Effector memory CD4-positive, alpha-beta T cell (primary cell): Measurements from ENCODE around the gene CLN3.
"Not testable (repeated sequence)": the region's sequence is repeated elsewhere in the genome, so short reads cannot be mapped to it uniquely, and the experiment has no call there.

Source experiments
- DNase-seq, 3 donors: peaks; one replicate each; pipeline ENCODE4 v3.0.0-alpha.2; 2020
- H3K27ac ChIP-seq: 2 replicates; pipeline ENCODE4 v1.7.0; 2013; ENCODE audit warnings: mild to moderate bottlenecking, low read length, moderate library complexity; ENCODE audit not compliant: insufficient read depth, poor library complexity, severe bottlenecking
- H3K27me3 ChIP-seq: replicated peaks from 2 replicates; pipeline ENCODE4 v1.7.0; 2013; ENCODE audit warnings: mild to moderate bottlenecking, low read length; ENCODE audit not compliant: insufficient read depth, control insufficient read depth, poor library complexity, severe bottlenecking
- H3K36me3 ChIP-seq: 2 replicates; pipeline ENCODE4 v1.7.0; 2013; ENCODE audit warnings: mild to moderate bottlenecking, low read length, moderate library complexity; ENCODE audit not compliant: control insufficient read depth, insufficient read depth
- H3K4me1 ChIP-seq: 2 replicates; pipeline ENCODE4 v1.7.0; 2013; ENCODE audit warnings: low read length, mild to moderate bottlenecking; ENCODE audit not compliant: control insufficient read depth, insufficient read depth, poor library complexity, severe bottlenecking
- H3K4me3 ChIP-seq: 2 replicates; pipeline ENCODE4 v1.7.0; 2013; ENCODE audit warnings: low read length, low read depth, mild to moderate bottlenecking; ENCODE audit not compliant: insufficient read depth, poor library complexity, severe bottlenecking
- H3K9me3 ChIP-seq: 2 replicates; pipeline ENCODE4 v1.7.0; 2013; ENCODE audit warnings: mild to moderate bottlenecking, low read length, moderate library complexity; ENCODE audit not compliant: control insufficient read depth

Gene CLN3

DNA sequence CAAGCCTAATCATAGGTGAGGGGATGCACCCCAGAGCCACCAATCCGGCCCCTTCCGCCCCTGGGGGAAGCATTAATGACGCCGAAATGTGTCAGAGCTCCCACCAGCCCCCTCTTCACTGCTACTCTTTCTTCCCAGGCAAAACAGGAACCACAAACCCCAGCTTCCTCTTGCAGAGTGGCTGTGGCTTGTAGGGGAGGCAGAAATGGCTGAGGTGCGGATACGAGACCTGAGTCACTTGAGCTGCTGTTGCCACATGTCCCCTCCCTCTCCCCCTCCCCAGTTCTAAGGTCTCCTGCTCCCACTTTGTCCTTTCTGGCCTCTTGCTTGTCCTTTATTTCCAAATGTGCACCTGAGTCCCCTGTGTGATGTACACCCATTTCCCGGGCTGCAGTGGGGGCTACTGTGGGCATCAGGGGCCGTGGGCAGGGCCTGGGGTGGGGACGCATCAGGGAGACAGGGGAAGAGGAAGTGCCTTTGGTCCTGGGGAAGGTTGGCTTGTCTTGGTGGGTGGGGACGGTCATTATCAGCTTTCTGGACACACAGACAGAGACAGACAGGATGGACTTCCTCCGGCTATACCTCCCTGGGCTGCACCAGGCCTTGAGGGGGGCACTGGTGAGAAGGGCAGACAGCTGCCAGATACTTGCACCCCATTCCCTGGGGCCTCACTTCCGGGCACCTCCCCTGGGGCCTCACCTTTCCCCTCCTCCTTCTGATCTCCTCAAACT is 2.4 kb upstream of the CLN3 start, which contains the start of gene APOBR:
APOBR (plus strand) TSS at position 523 of the 731 bp plus-strand sequence; CDS start at position 562, 39 bp downstream.
- H3K9me3 ChIP-seq: no peaks in the 10 kb centered on the region
- peak within 1 kb of the TSS; percentile 56 for H3K4me3 ChIP-seq
- H3K27me3 ChIP-seq: no peaks in the 10 kb centered on the region
- peak within 1 kb of the TSS; percentile 99 for H3K27ac ChIP-seq
- peaks cover 15% of the 10 kb centered on the region for H3K36me3 ChIP-seq
- peaks cover 46% of the 10 kb centered on the region for H3K4me1 ChIP-seq
- DNase-seq: peak; percentile 81 to 90 (median 85)

DNA sequence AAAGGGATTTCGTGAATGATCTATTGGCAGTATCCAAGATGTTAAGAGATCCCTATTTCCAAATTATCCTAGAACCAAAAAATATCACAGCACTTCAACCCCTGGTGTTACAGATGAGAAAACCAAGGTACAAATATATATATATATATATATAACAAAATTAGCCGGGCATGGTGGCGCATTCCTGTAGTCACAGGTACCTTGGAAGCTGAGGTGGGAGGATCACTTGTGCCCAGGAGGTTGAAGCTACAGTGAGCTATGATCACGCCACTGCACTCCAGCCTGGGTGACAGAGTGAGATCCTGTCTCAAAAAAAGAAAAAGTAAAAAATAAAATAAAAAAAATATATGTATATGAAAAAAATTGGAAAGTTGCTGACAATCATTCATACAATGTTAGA is 637 bp upstream of the CLN3 start:
- no peaks in the 10 kb centered on the region for H3K9me3 ChIP-seq
- H3K27ac ChIP-seq: peak overlapping the region; percentile 99
- H3K36me3 ChIP-seq: peaks cover 15% of the 10 kb centered on the region
- no peaks in the 10 kb centered on the region for H3K27me3 ChIP-seq
- peaks cover 46% of the 10 kb centered on the region for H3K4me1 ChIP-seq
- no peak for DNase-seq
- H3K4me3 ChIP-seq: peak overlapping the region; percentile 96

DNA sequence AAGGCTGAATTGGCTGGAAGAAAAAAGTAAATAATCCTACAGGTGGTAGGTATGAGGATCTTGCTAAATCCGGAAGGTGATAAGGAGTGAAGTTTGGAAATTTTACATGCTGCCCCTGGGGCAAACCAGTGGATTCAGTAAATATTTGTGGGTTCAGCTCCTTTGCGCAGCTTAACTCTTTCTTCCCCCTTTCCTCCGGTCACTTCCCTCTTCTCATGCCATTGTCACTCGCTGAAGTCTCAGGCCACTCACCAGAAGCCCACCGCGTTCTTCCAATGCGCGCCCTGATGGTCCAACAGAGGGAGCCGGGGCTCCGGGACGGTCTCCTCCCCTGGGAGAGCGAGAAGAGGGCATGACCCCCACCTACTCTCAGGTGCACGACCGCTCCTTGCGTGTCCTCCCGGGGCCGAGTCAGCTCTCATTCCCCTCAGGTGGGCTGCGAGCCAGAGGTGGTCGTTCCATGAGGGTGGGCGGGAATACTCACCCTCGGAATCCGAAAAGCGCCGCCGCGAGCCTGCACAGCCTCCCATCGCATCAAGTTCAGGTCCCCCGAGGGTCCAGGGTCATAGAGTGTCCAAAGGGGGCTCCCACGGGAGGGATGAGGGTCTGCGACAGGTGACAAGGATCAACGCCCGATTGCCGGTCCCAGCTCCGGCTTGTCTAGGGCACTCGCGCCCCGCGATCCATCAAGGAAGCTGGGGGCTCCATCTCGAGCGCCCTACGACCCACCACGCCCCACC is 474 bp downstream of the CLN3 start:
- Histone ChIP-seq H3K27me3 (no peaks in the 10 kb centered on the region), H3K27ac (peak overlapping the region; percentile 99), H3K4me1 (peaks cover 41% of the 10 kb centered on the region), H3K36me3 (peaks cover 21% of the 10 kb centered on the region), H3K9me3 (no peaks in the 10 kb centered on the region), H3K4me3 (peak overlapping the region; percentile 96)
- no peak for DNase-seq

DNA sequence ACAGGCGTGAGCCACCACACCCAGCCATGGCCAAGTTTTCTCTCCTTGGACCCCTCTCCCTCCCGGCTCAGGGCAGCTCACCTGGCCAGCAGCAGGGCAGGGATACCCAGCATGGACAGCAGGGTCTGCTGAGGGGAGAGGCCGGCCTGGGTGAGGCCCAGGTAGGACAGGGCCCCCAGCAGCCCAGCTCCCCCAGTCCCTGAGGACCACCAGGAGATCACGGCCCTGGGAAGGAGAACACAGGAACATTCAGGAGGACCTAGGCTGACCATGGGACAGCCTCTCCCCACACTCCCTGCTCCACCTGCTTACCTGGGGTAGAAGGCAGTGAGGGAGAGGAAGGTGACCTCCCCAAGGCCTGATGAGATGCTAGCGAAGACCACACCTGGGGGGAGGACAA is 5.6 kb downstream of the CLN3 start:
- Histone ChIP-seq H3K4me3 (no peak overlapping the region), H3K36me3 (peaks cover 62% of the 10 kb centered on the region), H3K4me1 (no peaks in the 10 kb centered on the region), H3K27me3 (no peaks in the 10 kb centered on the region), H3K27ac (no peak overlapping the region), H3K9me3 (no peaks in the 10 kb centered on the region)
- no peak for DNase-seq

DNA sequence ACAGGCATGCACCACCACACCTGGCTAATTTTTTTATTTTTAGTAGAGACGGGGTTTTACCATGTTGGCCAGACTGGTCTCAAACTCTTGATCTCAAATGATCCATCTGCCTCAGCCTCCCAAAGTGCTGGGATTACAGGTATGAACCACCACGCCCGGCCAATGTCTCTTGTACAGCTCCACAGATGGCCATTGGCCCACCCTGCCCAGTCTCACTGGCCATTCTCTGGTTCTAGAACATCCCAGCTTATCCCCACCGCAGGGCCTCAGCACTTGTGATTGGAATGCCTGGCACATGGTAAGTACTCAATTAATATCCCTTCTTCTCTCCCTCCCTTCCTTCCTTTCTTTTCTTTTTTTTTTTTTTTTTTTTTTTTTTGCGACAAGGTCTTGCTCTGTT is 8.5 kb downstream of the CLN3 start:
- H3K36me3 ChIP-seq: peaks cover 75% of the 10 kb centered on the region
- DNase-seq, H3K27me3 ChIP-seq, H3K27ac ChIP-seq, H3K4me3 ChIP-seq, H3K9me3 ChIP-seq, H3K4me1 ChIP-seq: not testable (repeated sequence)

DNA sequence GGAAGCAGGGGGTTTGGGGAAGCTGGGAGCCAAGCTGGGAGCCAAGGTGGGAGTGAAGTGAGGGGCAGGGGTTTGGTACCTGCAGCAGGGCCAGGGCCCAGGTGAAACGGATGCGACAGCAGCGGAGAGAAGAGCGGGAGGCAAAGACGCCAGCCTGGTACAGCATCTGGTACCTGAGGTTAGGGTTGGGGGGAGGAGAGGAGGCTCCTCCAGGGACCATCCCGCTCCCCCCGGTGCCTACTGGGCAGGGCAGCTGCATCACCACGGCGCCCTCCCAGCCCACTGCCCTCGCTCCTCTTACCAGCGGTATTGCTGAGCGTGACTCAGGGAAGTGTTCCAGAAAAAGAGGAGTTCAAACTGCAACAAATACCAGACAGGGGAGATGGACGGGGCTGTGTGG is 9.8 kb downstream of the CLN3 start:
- no peaks in the 10 kb centered on the region for H3K9me3 ChIP-seq
- H3K4me1 ChIP-seq: no peaks in the 10 kb centered on the region
- H3K4me3 ChIP-seq: no peak overlapping the region
- H3K36me3 ChIP-seq: peaks cover 73% of the 10 kb centered on the region
- no peak for DNase-seq
- no peak overlapping the region for H3K27ac ChIP-seq
- no peaks in the 10 kb centered on the region for H3K27me3 ChIP-seq

DNA sequence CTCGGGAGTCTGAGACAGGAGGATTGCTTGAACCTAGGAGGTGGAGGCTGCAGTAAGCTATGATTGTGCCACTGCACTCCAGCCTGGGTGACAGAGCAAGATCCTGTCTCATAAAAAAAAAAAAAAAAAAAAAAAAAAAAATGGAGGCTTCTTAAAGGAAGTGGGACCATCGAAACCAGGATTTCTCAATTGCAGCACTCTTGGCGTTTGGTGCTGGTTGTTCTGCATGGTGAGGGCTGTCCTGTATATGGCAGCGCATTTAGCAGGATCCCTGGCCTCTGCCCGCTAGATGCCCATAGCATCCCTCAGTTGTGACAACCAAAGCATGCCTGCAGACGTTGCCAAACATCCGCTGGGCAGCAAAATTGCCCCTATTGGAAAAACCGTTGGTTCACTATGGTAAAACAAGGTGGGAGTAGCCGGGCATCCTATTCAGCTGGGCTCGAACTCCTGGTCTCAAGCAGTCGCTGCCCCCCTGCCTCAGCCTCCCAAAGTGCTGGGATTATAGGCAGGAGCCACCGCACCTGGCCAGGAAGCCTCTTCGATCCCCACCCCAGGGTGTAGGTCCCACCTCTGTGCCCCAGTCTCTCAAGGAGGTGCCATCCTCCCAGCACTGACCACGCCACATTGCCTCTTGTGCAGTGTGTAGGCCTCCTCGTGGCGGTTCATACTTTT is 13.2 kb downstream of the CLN3 start:
- H3K27ac ChIP-seq: no peak overlapping the region
- no peaks in the 10 kb centered on the region for H3K4me1 ChIP-seq
- H3K9me3 ChIP-seq: no peaks in the 10 kb centered on the region
- H3K36me3 ChIP-seq: peaks cover 64% of the 10 kb centered on the region
- no peak for DNase-seq
- H3K27me3 ChIP-seq: no peaks in the 10 kb centered on the region
- H3K4me3 ChIP-seq: no peak overlapping the region

DNA sequence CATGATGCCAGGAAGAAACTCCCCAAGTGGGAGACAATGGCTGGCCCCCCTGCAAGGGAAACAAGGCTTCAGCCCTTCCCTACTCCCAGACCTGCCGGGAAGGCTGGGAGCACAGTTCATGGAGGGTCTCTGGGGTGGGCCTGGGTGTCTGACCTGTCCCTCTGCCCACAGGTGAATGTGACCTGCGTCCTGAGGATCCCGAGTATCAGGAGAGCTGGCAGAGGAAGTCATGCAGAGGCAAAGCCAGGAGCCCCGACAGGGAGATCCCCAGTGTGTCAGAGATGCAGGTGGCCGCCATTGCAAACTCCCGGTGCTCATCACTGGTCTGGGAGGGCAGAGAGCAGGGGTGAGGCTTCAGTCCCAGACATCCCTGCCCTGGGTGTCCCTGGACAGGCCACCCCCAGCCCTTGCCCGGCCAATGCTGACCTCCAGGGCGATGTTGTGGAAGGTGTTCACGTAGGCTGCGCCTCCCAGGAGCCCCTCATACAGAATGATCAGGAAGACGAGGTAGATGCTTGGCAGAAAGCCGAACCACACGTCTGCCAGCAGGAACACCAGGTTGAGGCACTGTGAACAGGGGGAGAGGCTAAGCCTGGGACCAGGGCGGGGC is 14.5 kb downstream of the CLN3 start:
- no peaks in the 10 kb centered on the region for H3K27me3 ChIP-seq
- H3K4me1 ChIP-seq: no peaks in the 10 kb centered on the region
- peaks cover 56% of the 10 kb centered on the region for H3K36me3 ChIP-seq
- no peak overlapping the region for H3K27ac ChIP-seq
- no peak for DNase-seq
- no peaks in the 10 kb centered on the region for H3K9me3 ChIP-seq
- H3K4me3 ChIP-seq: no peak overlapping the region

DNA sequence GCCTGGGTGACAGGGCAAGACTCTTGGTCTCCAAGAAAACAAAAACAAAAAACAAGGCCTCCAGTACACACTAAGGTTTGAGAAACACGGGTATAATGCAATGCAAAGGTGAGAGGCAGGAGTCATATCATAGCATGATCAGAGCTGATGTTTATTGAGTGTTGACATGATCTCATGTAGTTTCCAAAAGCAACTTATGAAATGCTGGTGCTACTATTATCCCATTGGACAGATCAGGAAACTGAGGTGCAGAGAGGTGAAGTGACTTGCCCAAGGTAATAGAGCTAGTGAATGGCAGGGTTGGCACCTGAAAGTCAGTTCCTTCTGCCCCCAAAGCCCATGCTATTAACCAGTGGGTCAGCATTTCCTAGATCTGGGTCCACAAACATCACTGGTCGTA is 16.7 kb downstream of the CLN3 start:
- peaks cover 38% of the 10 kb centered on the region for H3K36me3 ChIP-seq
- no peaks in the 10 kb centered on the region for H3K27me3 ChIP-seq
- no peaks in the 10 kb centered on the region for H3K9me3 ChIP-seq
- H3K27ac ChIP-seq: no peak overlapping the region
- H3K4me3 ChIP-seq: no peak overlapping the region
- H3K4me1 ChIP-seq: no peaks in the 10 kb centered on the region
- DNase-seq: no peak
